GM12878 (cell line): ENCODE data around the gene TP53BP1. TPM values are rescaled to one million over a fixed set of nuclear protein-coding genes. Genes with fewer than 3 reads are reported as not detected.

Source experiments
- ATAC-seq: fragments of 200-7000 bp; cut with Tn5 transposase; 3 replicates; pipeline ENCODE4 v1.9.1; 2020; ENCODE audit warnings: mild to moderate bottlenecking, moderate library complexity
- BruUV-seq: library from RNA; stranded (reverse); fragments of 400-500 nt; replicated peaks from 2 replicates; lab custom pipeline; 2021; lab: Mats Ljungman, UMichigan
- CTCF ChIA-PET: fragments of 300-600 bp; sonication (Branson Sonifier 250); formaldehyde crosslinking; extraction: SDS; loops from one replicate; lab custom pipeline; 2021; ENCODE audit warnings: inconsistent platforms; lab: Yijun Ruan, JAX
- POLR2A ChIA-PET: fragments of 350-600 bp; formaldehyde crosslinking; extraction: SDS; loops from one replicate; lab custom pipeline; 2021; ENCODE audit warnings: inconsistent platforms; lab: Charles Lee
- RAD21 ChIA-PET: fragments of 300-600 bp; sonication (Branson Sonifier 250); formaldehyde crosslinking; loops from one replicate; lab custom pipeline; 2023; ENCODE audit warnings: antibody characterized with exemption; ENCODE audit not compliant: unreplicated experiment; lab: Charles Lee
- SMC1A ChIA-PET: fragments of 300-600 bp; sonication (Branson Sonifier 250); formaldehyde crosslinking; loops from one replicate; lab custom pipeline; 2023; ENCODE audit not compliant: unreplicated experiment, uncharacterized antibody; lab: Charles Lee
- DNase-seq: peaks from one replicate; pipeline ENCODE4 v3.0.0-alpha.2; 2011; ENCODE audit warnings: low read depth, low spot score
- FAIRE-seq: peaks from 3 replicates; lab custom pipeline; 2011; peaks lifted over from hg19 to GRCh38; lab: Jason Lieb, UNC
- H2AFZ ChIP-seq: 2 replicates; pipeline ENCODE4 v1.6.0; 2011; ENCODE audit warnings: low read depth, low read length, control low read depth; ENCODE audit not compliant: control insufficient read depth
- H3K27ac ChIP-seq: 2 replicates; pipeline ENCODE4 v1.5.1; 2011; ENCODE audit warnings: control low read depth; ENCODE audit not compliant: control insufficient read depth, insufficient read depth
- H3K27me3 ChIP-seq, 2 experiments: replicated peaks in 1 of 2; 2 replicates each; pipeline versions ENCODE4 v1.6.0 to v1.6.1; 2011; ENCODE audit warnings: low read length in 1 of 2; ENCODE audit not compliant: control insufficient read depth in 2 of 2, insufficient read depth in 2 of 2
- H3K36me3 ChIP-seq, 2 experiments: 2 replicates each; pipeline ENCODE4 v1.5.1; 2011; ENCODE audit warnings: low read length in 1 of 2; ENCODE audit not compliant: control insufficient read depth in 2 of 2, insufficient read depth in 2 of 2
- H3K4me1 ChIP-seq: 2 replicates; pipeline ENCODE4 v1.6.1; 2011; ENCODE audit warnings: mild to moderate bottlenecking, low read length, moderate library complexity, mixed read lengths; ENCODE audit not compliant: control insufficient read depth, insufficient read depth
- H3K4me2 ChIP-seq: 2 replicates; pipeline ENCODE4 v1.6.0; 2011; ENCODE audit warnings: control low read depth; ENCODE audit not compliant: control insufficient read depth, insufficient read depth
- H3K4me3 ChIP-seq: fragments of 200-600 bp; sonication (generic); 2 replicates; pipeline ENCODE4 v1.5.1; 2016
- H3K79me2 ChIP-seq: 2 replicates; pipeline ENCODE4 v1.6.0; 2011; ENCODE audit warnings: low read length; ENCODE audit not compliant: control insufficient read depth, insufficient read depth
- H3K9ac ChIP-seq: 2 replicates; pipeline ENCODE4 v1.8.0; 2011; ENCODE audit warnings: low read length, control low read depth, mixed read lengths; ENCODE audit not compliant: control insufficient read depth, insufficient read depth
- H3K9me3 ChIP-seq: replicated peaks from 3 replicates; pipeline ENCODE4 v1.5.1; 2011; ENCODE audit warnings: mild to moderate bottlenecking, low read length; ENCODE audit not compliant: control insufficient read depth, insufficient read depth
- H4K20me1 ChIP-seq: 2 replicates; pipeline ENCODE4 v1.6.0; 2011; ENCODE audit not compliant: control insufficient read depth, insufficient read depth
- ATF7 ChIP-seq: fragments of 450-650 bp; IDR thresholded peaks from 2 replicates; pipeline ENCODE4 v1.6.1; 2016; ENCODE audit warnings: low read depth, mild to moderate bottlenecking
- EGR1 ChIP-seq, 2 experiments: IDR thresholded peaks; 1 replicate in 1 of 2; 2 replicates in 1 of 2; pipeline ENCODE4 v1.6.1; 2011 to 2012; ENCODE audit warnings: low read depth in 2 of 2, low read length in 2 of 2, borderline replicate concordance in 1 of 2, mild to moderate bottlenecking in 1 of 2, moderate library complexity in 1 of 2
- HDAC6 ChIP-seq: fragments of 200-600 bp; sonication (generic); IDR thresholded peaks from one replicate; pipeline ENCODE4 v1.8.0; 2017; ENCODE audit warnings: antibody characterized with exemption; ENCODE audit not compliant: unreplicated experiment
- KAT2A ChIP-seq: conservative IDR thresholded peaks from 2 replicates; pipeline ENCODE4 v1.6.1; 2011; ENCODE audit warnings: low read depth, low read length; ENCODE audit not compliant: control insufficient read depth
- LARP7 ChIP-seq: fragments of 450-650 bp; IDR thresholded peaks from 2 replicates; pipeline ENCODE4 v1.6.1; 2017; ENCODE audit warnings: mild to moderate bottlenecking
- MTA2 ChIP-seq: fragments of 450-650 bp; IDR thresholded peaks from 2 replicates; pipeline ENCODE4 v1.6.1; 2016; ENCODE audit warnings: low read depth, mild to moderate bottlenecking, moderate library complexity
- NFIC ChIP-seq: IDR thresholded peaks from 2 replicates; pipeline ENCODE4 v1.6.1; 2012; ENCODE audit warnings: low read depth, mild to moderate bottlenecking, inconsistent platforms, low read length, moderate library complexity
- NRF1 ChIP-seq: conservative IDR thresholded peaks from 2 replicates; pipeline ENCODE4 v1.6.1; 2011; ENCODE audit warnings: mild to moderate bottlenecking, low read depth, low read length, improper control_type of control experiment
- SIN3A ChIP-seq: IDR thresholded peaks from 2 replicates; pipeline ENCODE4 v1.6.1; 2012; ENCODE audit warnings: low read depth, low read length, improper control_type of control experiment
- SP1 ChIP-seq: IDR thresholded peaks from one replicate; pipeline ENCODE4 v1.6.1; 2011; ENCODE audit warnings: low read depth, low read length
- SREBF2 ChIP-seq: IDR thresholded peaks from 2 replicates; pipeline ENCODE4 v1.6.1; 2012; ENCODE audit warnings: mild to moderate bottlenecking, low read length
- STAT3 ChIP-seq: IDR thresholded peaks from 2 replicates; pipeline ENCODE4 v1.6.1; 2011; ENCODE audit warnings: low read depth, low read length, improper control_type of control experiment
- ZNF274 ChIP-seq: IDR thresholded peaks from one replicate; pipeline ENCODE4 v1.8.0; 2011; ENCODE audit not compliant: insufficient read length, insufficient read depth
- WGBS: methylation state at CpG from one replicate; pipeline ENCODE4 v1.1.6; 2016; ENCODE audit warnings: low lambda C conversion rate; ENCODE audit not compliant: insufficient replicate concordance, insufficient coverage; ENCODE audit errors: missing lambda C conversion rate; 5-methylcytosine and 5-hydroxymethylcytosine counted together
- in situ Hi-C: fragments of 300-500 bp; cut with MboI; formaldehyde crosslinking; loops from 9 replicates; pipeline ENCODE4 v1.14.3; 2018; ENCODE audit warnings: mixed read lengths
- intact Hi-C: fragments of 100-400 bp; cut with micrococcal nuclease; formaldehyde crosslinking; loops from one replicate; pipeline ENCODE4 v1.14.2; 2022; ENCODE audit not compliant: unreplicated experiment
- polyA plus RNA-seq, 11 experiments: library from polyadenylated mRNA; depleted of rRNA in 4 of 11; unstranded in 6 of 11; stranded (reverse) in 5 of 11; fragments of >200 nt; fragmentation: Nextera tagmentation in 4 of 11; fragmentation: Illumina TruSeq in 1 of 11; extraction: Ambion mirVana in 4 of 11; extraction: Trizol in 1 of 11; gene quantifications; 1 replicate in 1 of 11; 2 replicates in 10 of 11; pipeline versions ENCODE4 v1.2.1 to v1.2.3, GENCODE V29; 2011 to 2016; ENCODE audit warnings: inconsistent platforms in 2 of 11, missing spikeins in 2 of 11, low read depth in 1 of 11
- total RNA-seq, 4 experiments: library from RNA; depleted of rRNA in 3 of 4; stranded (reverse); fragments of >200 nt in 3 of 4; fragmentation: Illumina TruSeq in 1 of 4; extraction: Trizol in 1 of 4; gene quantifications; 2 replicates each; pipeline versions ENCODE4 v1.2.1 to v1.2.3, GENCODE V29; 2013 to 2021
- TF ChIP-seq, protein P1 (sequence below): IDR thresholded peaks from 2 replicates; pipeline ENCODE4 v1.6.1; 2012; ENCODE audit warnings: low read depth, low read length, improper control_type of control experiment
- TF ChIP-seq, protein P2 (sequence below): IDR thresholded peaks from 2 replicates; pipeline ENCODE4 v1.6.1; 2011; ENCODE audit warnings: borderline replicate concordance, low read depth, mild to moderate bottlenecking, moderate library complexity, mixed read lengths, low read length; ENCODE audit not compliant: insufficient read depth; ENCODE audit errors: extremely low read length

The TP53BP1 gene
- total and polyA plus RNA-seq, 10 of the 15 experiments (the other 5 are each of a cell fraction or from before 2014, with no cell fraction given) = 6.2 to 50.2 (median 19.3) TPM

DNA sequence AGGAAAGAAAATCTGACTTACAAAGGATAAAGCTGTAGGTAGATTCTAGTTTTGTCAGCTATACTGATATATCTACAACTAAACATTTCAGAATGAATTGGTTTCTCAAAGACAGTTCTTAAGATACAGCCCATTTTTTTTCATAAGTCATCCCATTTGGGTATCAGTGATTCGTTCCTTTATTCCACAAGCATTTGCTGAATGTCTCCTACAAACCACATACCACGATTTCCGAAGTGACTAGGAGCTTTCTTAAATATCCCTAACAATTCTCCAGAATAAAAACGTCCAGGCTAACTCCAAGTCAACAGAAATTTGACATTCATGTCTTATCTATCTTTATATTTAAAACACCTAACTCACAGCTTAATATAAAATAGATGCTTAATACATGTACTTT, 59.8 kb downstream of the TP53BP1 start:
- no peaks in the 10 kb centered on the region for H4K20me1 ChIP-seq
- H3K27me3 ChIP-seq = no peaks in the 10 kb centered on the region
- H3K79me2 ChIP-seq = no peaks in the 10 kb centered on the region
- ChIA-PET POLR2A (no interaction called here), RAD21 (no interaction called here), CTCF (interaction anchor here (0.7 to 1.8 kb wide), 2 partner anchors 36 to 82 kb away, joined by 4 to 7 read pairs; no protein-coding TSS in a partner anchor), SMC1A (no interaction called here)
- no peak for ATAC-seq
- no peak for FAIRE-seq
- no peak overlapping the region for H3K4me2 ChIP-seq
- whole genome bisulfite sequencing = 63% methylated on average over 4 of the region's 4 CpGs
- no peak overlapping the region for H3K4me3 ChIP-seq
- no peaks in the 10 kb centered on the region for H3K9me3 ChIP-seq
- BruUV-seq = no TSS peak
- in situ Hi-C loops = no loop called here
- H3K27ac ChIP-seq = no peak overlapping the region
- intact Hi-C loops = no loop called here
- H3K9ac ChIP-seq = no peak overlapping the region
- DNase-seq = no peak
- no peak for TF ChIP-seq HDAC6
- no peak for TF ChIP-seq EGR1 (IDR thresholded peaks at IDR 0.05; ENCODE audit: borderline replicate concordance in 1 of 2, low read depth in 2 of 2, low read length in 2 of 2)
- no peak for TF ChIP-seq SP1
- no peak for TF ChIP-seq ATF7
- TF ChIP-seq, protein P1, sequence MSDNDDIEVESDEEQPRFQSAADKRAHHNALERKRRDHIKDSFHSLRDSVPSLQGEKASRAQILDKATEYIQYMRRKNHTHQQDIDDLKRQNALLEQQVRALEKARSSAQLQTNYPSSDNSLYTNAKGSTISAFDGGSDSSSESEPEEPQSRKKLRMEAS = no peak
- TF ChIP-seq NRF1 = no peak
- TF ChIP-seq, protein P2, sequence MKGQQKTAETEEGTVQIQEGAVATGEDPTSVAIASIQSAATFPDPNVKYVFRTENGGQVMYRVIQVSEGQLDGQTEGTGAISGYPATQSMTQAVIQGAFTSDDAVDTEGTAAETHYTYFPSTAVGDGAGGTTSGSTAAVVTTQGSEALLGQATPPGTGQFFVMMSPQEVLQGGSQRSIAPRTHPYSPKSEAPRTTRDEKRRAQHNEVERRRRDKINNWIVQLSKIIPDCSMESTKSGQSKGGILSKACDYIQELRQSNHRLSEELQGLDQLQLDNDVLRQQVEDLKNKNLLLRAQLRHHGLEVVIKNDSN = no peak
- TF ChIP-seq ZNF274 = no peak
- TF ChIP-seq SREBF2 = no peak
- TF ChIP-seq NFIC = no peak
- TF ChIP-seq SIN3A = no peak
- no peak for TF ChIP-seq KAT2A
- TF ChIP-seq LARP7 = no peak
- no peak for TF ChIP-seq STAT3
- TF ChIP-seq MTA2 = no peak
- no peak overlapping the region for H2AFZ ChIP-seq
- H3K36me3 ChIP-seq = peaks cover 0 to 23% of the 10 kb centered on the region in 2 experiments; a peak in 3 of 4 replicates
- no peaks in the 10 kb centered on the region for H3K4me1 ChIP-seq
